GM21576 (cell line): ENCODE measurements around the gene IRX1.

Source experiments
- ATAC-seq: cut with Tn5 transposase; IDR thresholded peaks from one replicate; pipeline ENCODE4 v1.9.1; 2021; ENCODE audit warnings: mild to moderate bottlenecking, moderate library complexity; ENCODE audit not compliant: unreplicated experiment

IRX1 gene

GRCh38 chr5:3642231-3642630 lies 46.6 kb downstream of the IRX1 start:
- no peak for ATAC-seq

- no peak for ATAC-seq
These were observed 54.7 kb downstream of the IRX1 start for GRCh38 chr5:3650320-3650719.

GRCh38 chr5:3650868-3651267 lies 55.2 kb downstream of the IRX1 start:
- ATAC-seq, result no peak
